Spleen (tissue), 3 donors: ENCODE data around the gene ATF7IP2.

Source experiments
- POLR2A ChIP-seq, 3 donors: fragments of 450-650 bp; IDR thresholded peaks; one replicate each; pipeline ENCODE4 v1.5.1; 2017; ENCODE audit warnings: antibody characterized with exemption in 3 of 3, mild to moderate bottlenecking in 1 of 3
- POLR2AphosphoS5 ChIP-seq, 3 donors: sonication (generic); formaldehyde crosslinking; IDR thresholded peaks; one replicate each; pipeline ENCODE4 v1.5.1; 2017; ENCODE audit warnings: antibody characterized with exemption in 3 of 3

DNA sequence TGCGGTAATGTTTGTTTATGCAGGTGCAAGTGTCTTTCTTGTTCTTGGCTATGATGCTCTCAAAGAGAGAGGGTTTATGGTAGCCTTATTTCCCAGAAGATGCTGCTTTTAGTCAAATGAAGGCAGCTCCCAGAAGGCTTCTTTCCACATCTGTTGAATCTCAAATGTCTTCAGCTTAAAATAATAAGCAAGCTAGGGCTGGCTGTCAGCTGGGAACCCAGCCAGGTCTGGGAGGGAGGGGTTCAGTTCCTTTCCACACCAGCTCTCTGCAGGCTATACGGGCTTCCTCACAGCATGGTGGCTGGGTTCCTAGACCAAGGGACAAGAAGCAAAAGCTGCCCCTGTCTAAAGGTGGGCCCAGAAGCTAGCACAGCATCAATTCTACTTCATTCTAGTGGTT is 47.4 kb upstream of the ATF7IP2 start:
- TF ChIP-seq POLR2AphosphoS5 (IDR thresholded peaks at IDR 0.05) = no peak
- no peak for TF ChIP-seq POLR2A (IDR thresholded peaks at IDR 0.05)
